SK-N-SH (cell line): ENCODE data around the gene PIAS3. TPM values are rescaled to one million over a fixed set of nuclear protein-coding genes. Genes with fewer than 3 reads are reported as not detected.

Experiments
- CTCF ChIA-PET: fragments of 300-600, 350-600 bp; formaldehyde crosslinking; extraction: SDS; loops from one replicate; lab custom pipeline; 2021; lab: Yijun Ruan, JAX
- POLR2A ChIA-PET: fragments of 350-600 bp; sonication (Branson Sonifier 250); formaldehyde crosslinking; extraction: SDS; loops from one replicate; lab custom pipeline; 2020; ENCODE audit warnings: antibody characterized with exemption, inconsistent platforms; lab: Yijun Ruan, JAX
- DNase-seq: peaks from one replicate; pipeline ENCODE4 v3.0.0; 2012
- H2AFZ ChIP-seq: fragments of 200-600 bp; sonication (generic); 2 replicates; pipeline ENCODE4 v1.8.1; 2016; ENCODE audit warnings: antibody characterized with exemption, mild to moderate bottlenecking, low read depth
- H3F3A ChIP-seq: fragments of 200-600 bp; sonication (generic); replicated peaks from 2 replicates; pipeline ENCODE3; 2016; ENCODE audit warnings: antibody characterized with exemption, mild to moderate bottlenecking; ENCODE audit not compliant: insufficient read depth
- H3K27ac ChIP-seq, 2 experiments: fragments of 200-500 bp in 1 of 2; fragments of 200-600 bp in 1 of 2; sonication (Bioruptor generic) in 1 of 2; sonication (generic), shearing (Covaris generic) in 1 of 2; 2 replicates each; pipeline versions ENCODE4 v1.5.1 to v1.6.1; 2014 to 2016; ENCODE audit warnings: low read depth in 2 of 2, inconsistent platforms in 1 of 2, low read length in 1 of 2, mild to moderate bottlenecking in 1 of 2, mixed read lengths in 1 of 2
- H3K27me3 ChIP-seq: fragments of 200-600 bp; sonication (generic), shearing (Covaris generic); 2 replicates; pipeline ENCODE4 v1.6.1; 2016; ENCODE audit warnings: mixed run types; ENCODE audit not compliant: insufficient read depth
- H3K36me3 ChIP-seq, 2 experiments: fragments of 200-500 bp in 1 of 2; fragments of 200-600 bp in 1 of 2; sonication (Bioruptor generic) in 1 of 2; sonication (generic) in 1 of 2; replicated peaks in 1 of 2; 2 replicates each; pipeline versions ENCODE3 to v1.5.1; 2014 to 2016; ENCODE audit warnings: low read length in 1 of 2, mild to moderate bottlenecking in 1 of 2; ENCODE audit not compliant: insufficient read depth in 2 of 2, control insufficient read depth in 1 of 2
- H3K4me1 ChIP-seq, 2 experiments: fragments of 200-500 bp in 1 of 2; fragments of 200-600 bp in 1 of 2; sonication (Bioruptor generic) in 1 of 2; sonication (generic), shearing (Covaris generic) in 1 of 2; 2 replicates each; pipeline versions ENCODE4 v1.5.1 to v1.6.1; 2014 to 2016; ENCODE audit warnings: low read depth in 1 of 2, low read length in 1 of 2, mixed run types in 1 of 2; ENCODE audit not compliant: insufficient read depth in 2 of 2, control insufficient read depth in 1 of 2
- H3K4me2 ChIP-seq: fragments of 200-600 bp; sonication (generic), shearing (Covaris generic); 2 replicates; pipeline ENCODE4 v1.6.1; 2017; ENCODE audit warnings: mixed run types
- H3K4me3 ChIP-seq, 2 experiments: fragments of 200-500 bp in 1 of 2; fragments of 200-600 bp in 1 of 2; sonication (Bioruptor generic) in 1 of 2; sonication (generic), shearing (Covaris generic) in 1 of 2; 2 replicates each; pipeline versions ENCODE4 v1.5.1 to v1.8.1; 2014 to 2016; ENCODE audit warnings: low read depth in 2 of 2, inconsistent platforms in 1 of 2, low read length in 1 of 2, mild to moderate bottlenecking in 1 of 2, mixed read lengths in 1 of 2, moderate library complexity in 1 of 2
- H3K79me2 ChIP-seq: fragments of 200-600 bp; sonication (generic); 2 replicates; pipeline ENCODE4 v1.8.1; 2017; ENCODE audit warnings: mild to moderate bottlenecking; ENCODE audit not compliant: insufficient read depth
- H3K9ac ChIP-seq: fragments of 200-600 bp; sonication (generic); 2 replicates; pipeline ENCODE4 v1.6.1; 2017; ENCODE audit warnings: mixed run types
- H3K9me2 ChIP-seq: fragments of 200-600 bp; sonication (generic); 2 replicates; pipeline ENCODE4 v1.6.1; 2017; ENCODE audit warnings: mixed run types
- H3K9me3 ChIP-seq: fragments of 200-600 bp; sonication (generic); 2 replicates; pipeline ENCODE4 v1.6.1; 2017; ENCODE audit warnings: mixed run types, mild to moderate bottlenecking, moderate library complexity
- H4K20me1 ChIP-seq: fragments of 200-600 bp; sonication (generic); 2 replicates; pipeline ENCODE4 v1.6.1; 2017; ENCODE audit warnings: mild to moderate bottlenecking, mixed run types; ENCODE audit not compliant: insufficient read depth
- CHD2 ChIP-seq: fragments of 150-350 bp; IDR thresholded peaks from 2 replicates; pipeline ENCODE4 v1.6.1; 2018; ENCODE audit warnings: low read length; ENCODE audit not compliant: partially characterized antibody
- CTCF ChIP-seq: fragments of 200-600 bp; sonication (generic); IDR thresholded peaks from 2 replicates; pipeline ENCODE4 v1.6.1; 2017; ENCODE audit warnings: antibody characterized with exemption, mild to moderate bottlenecking, moderate library complexity
- EP300 ChIP-seq, 2 experiments: IDR thresholded peaks; 2 replicates each; pipeline versions ENCODE4 v1.4.0 to v1.6.1; 2012; ENCODE audit warnings: borderline replicate concordance in 1 of 2, low read depth in 1 of 2, low read length in 1 of 2
- FOSL2 ChIP-seq: IDR thresholded peaks from 2 replicates; pipeline ENCODE4 v1.4.0; 2012; ENCODE audit warnings: low read depth, mild to moderate bottlenecking, moderate library complexity, borderline replicate concordance
- FOXJ3 ChIP-seq: sonication (generic); formaldehyde crosslinking; IDR thresholded peaks from 2 replicates; pipeline ENCODE4 v1.5.1; 2020; ENCODE audit warnings: mild to moderate bottlenecking, missing genetic modification reagents
- GABPA ChIP-seq: IDR thresholded peaks from 2 replicates; pipeline ENCODE4 v1.4.0; 2012; ENCODE audit warnings: low read depth, mild to moderate bottlenecking
- GATA2 ChIP-seq: sonication (generic); formaldehyde crosslinking; IDR thresholded peaks from 2 replicates; pipeline ENCODE4 v1.5.0; 2020; ENCODE audit warnings: mild to moderate bottlenecking, missing genetic modification reagents
- JUND ChIP-seq: IDR thresholded peaks from 2 replicates; pipeline ENCODE4 v1.4.0; 2012
- MAX ChIP-seq: IDR thresholded peaks from 2 replicates; pipeline ENCODE4 v1.4.0; 2012; ENCODE audit warnings: low read depth
- MEF2A ChIP-seq: IDR thresholded peaks from 2 replicates; pipeline ENCODE4 v1.4.0; 2012; ENCODE audit warnings: low read depth, borderline replicate concordance
- MXI1 ChIP-seq: IDR thresholded peaks from 2 replicates; pipeline ENCODE4 v1.6.1; 2012; ENCODE audit warnings: mild to moderate bottlenecking, low read depth, low read length, improper control_type of control experiment
- NRF1 ChIP-seq: IDR thresholded peaks from 2 replicates; pipeline ENCODE4 v1.6.1; 2012; ENCODE audit warnings: low read depth, mild to moderate bottlenecking, low read length
- POLR2AphosphoS5 ChIP-seq: IDR thresholded peaks from 2 replicates; pipeline ENCODE4 v1.6.1; 2012; ENCODE audit warnings: low read depth, low read length
- RCOR1 ChIP-seq: fragments of 150-350 bp; IDR thresholded peaks from 2 replicates; pipeline ENCODE4 v1.6.1; 2017; ENCODE audit warnings: antibody characterized with exemption, low read length
- RXRA ChIP-seq: IDR thresholded peaks from 2 replicates; pipeline ENCODE4 v1.4.0; 2012; ENCODE audit warnings: low read depth, mild to moderate bottlenecking, borderline replicate concordance
- SIN3A ChIP-seq: IDR thresholded peaks from 2 replicates; pipeline ENCODE4 v1.6.1; 2012; ENCODE audit warnings: low read depth, mild to moderate bottlenecking, low read length, moderate library complexity, borderline replicate concordance
- TCF12 ChIP-seq: IDR thresholded peaks from 2 replicates; pipeline ENCODE4 v1.4.0; 2012
- TEAD4 ChIP-seq: IDR thresholded peaks from 2 replicates; pipeline ENCODE4 v1.4.0; 2012; ENCODE audit warnings: mild to moderate bottlenecking, borderline replicate concordance; ENCODE audit not compliant: insufficient read depth
- YY1 ChIP-seq: IDR thresholded peaks from 2 replicates; pipeline ENCODE4 v1.4.0; 2012; ENCODE audit warnings: low read depth, mild to moderate bottlenecking
- WGBS: methylation state at CpG from one replicate; pipeline ENCODE4 v1.1.6; 2017; ENCODE audit warnings: low lambda C conversion rate; 5-methylcytosine and 5-hydroxymethylcytosine counted together
- polyA plus RNA-seq, 3 experiments: library from polyadenylated mRNA; depleted of rRNA; stranded (reverse); fragments of >200 nt; gene quantifications; 2 replicates each; pipeline ENCODE4 v1.2.3, GENCODE V29; 2012
- TF ChIP-seq, protein P1 (sequence below): fragments of 150-350 bp; IDR thresholded peaks from 2 replicates; pipeline ENCODE4 v1.6.1; 2016; ENCODE audit warnings: mild to moderate bottlenecking, low read depth, low read length
- TF ChIP-seq, protein P2 (sequence below): IDR thresholded peaks from 2 replicates; pipeline ENCODE4; 2012

PIAS3 gene
- polyA plus RNA-seq, 1 of the 3 experiments (the other 2 are of a cell fraction) = 35.5 TPM

GRCh38 chr1:145806408-145806807, 52.5 kb downstream of the PIAS3 start:
- CTCF ChIA-PET = interaction anchor here (1.1 kb wide), 1 partner anchor 37 kb away, joined by 3 read pairs; no protein-coding TSS in a partner anchor

DNA sequence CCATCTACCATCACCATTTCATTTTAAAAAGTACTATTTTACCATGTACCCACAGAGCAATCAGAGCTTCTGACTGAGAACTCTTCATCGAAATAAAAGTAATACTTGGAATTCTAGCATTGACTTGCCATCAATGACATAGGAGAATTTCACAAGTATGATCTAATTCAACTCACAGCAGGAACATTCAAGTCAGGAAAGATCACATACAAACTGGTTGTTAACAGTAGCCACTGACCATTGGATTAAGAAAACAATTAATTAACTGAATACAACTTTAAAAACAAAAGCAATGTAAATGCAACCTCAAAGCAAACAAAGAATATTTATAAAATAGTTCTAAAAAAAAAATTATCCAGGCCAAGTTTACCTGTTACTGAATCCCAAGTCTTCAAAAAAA, 53.8 kb downstream of the PIAS3 start:
- H3K9me2 ChIP-seq = no peaks in the 10 kb centered on the region
- no peak overlapping the region for H3K9ac ChIP-seq
- H3K4me1 ChIP-seq = peaks cover 0 to 14% of the 10 kb centered on the region in 2 experiments; a peak in 2 of 4 replicates
- H3K4me2 ChIP-seq = no peak overlapping the region
- peaks cover 3% of the 10 kb centered on the region for H3F3A ChIP-seq
- H3K27me3 ChIP-seq = no peaks in the 10 kb centered on the region
- no peak overlapping the region for H2AFZ ChIP-seq
- H3K9me3 ChIP-seq = no peaks in the 10 kb centered on the region
- POLR2A ChIA-PET = no interaction called here
- H3K79me2 ChIP-seq = peaks cover 89% of the 10 kb centered on the region
- DNase-seq = no peak
- peaks cover 52% of the 10 kb centered on the region for H4K20me1 ChIP-seq
- H3K36me3 ChIP-seq = no peaks in the 10 kb centered on the region
- H3K27ac ChIP-seq = no peak overlapping the region
- no peak overlapping the region for H3K4me3 ChIP-seq
- WGBS = 84% methylated on average over 1 of the region's 1 CpG
- CTCF ChIA-PET = interaction anchor here (0.9 to 1.9 kb wide), 2 partner anchors 10 to 22 kb away, joined by 4 read pairs; no protein-coding TSS in a partner anchor
- TF ChIP-seq GABPA (no peak), TCF12 (no peak), JUND (no peak), YY1 (no peak), FOSL2 (no peak), MXI1 (no peak), EP300 (IDR thresholded peaks at IDR 0.05; ENCODE audit: borderline replicate concordance in 1 of 2, low read depth in 1 of 2, low read length in 1 of 2) (no peak), CTCF (no peak), NRF1 (no peak)
- TF ChIP-seq, protein P1, sequence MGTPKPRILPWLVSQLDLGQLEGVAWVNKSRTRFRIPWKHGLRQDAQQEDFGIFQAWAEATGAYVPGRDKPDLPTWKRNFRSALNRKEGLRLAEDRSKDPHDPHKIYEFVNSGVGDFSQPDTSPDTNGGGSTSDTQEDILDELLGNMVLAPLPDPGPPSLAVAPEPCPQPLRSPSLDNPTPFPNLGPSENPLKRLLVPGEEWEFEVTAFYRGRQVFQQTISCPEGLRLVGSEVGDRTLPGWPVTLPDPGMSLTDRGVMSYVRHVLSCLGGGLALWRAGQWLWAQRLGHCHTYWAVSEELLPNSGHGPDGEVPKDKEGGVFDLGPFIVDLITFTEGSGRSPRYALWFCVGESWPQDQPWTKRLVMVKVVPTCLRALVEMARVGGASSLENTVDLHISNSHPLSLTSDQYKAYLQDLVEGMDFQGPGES = no peak
- TF ChIP-seq, protein P2, sequence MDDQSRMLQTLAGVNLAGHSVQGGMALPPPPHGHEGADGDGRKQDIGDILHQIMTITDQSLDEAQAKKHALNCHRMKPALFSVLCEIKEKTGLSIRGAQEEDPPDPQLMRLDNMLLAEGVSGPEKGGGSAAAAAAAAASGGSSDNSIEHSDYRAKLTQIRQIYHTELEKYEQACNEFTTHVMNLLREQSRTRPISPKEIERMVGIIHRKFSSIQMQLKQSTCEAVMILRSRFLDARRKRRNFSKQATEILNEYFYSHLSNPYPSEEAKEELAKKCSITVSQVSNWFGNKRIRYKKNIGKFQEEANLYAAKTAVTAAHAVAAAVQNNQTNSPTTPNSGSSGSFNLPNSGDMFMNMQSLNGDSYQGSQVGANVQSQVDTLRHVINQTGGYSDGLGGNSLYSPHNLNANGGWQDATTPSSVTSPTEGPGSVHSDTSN = no peak

More at GRCh38 chr1:145806408-145806807, 52.5 kb downstream of the PIAS3 start:
- TF ChIP-seq TEAD4 (no peak), GATA2 (CRISPR knock-in tag) (no peak), GABPA (no peak), SIN3A (no peak), FOSL2 (no peak), FOXJ3 (CRISPR knock-in tag) (no peak), YY1 (no peak), MAX (no peak), RCOR1 (no peak), RXRA (no peak), MEF2A (no peak), POLR2AphosphoS5 (no peak), NRF1 (no peak), TCF12 (no peak), CHD2 (no peak)
- TF ChIP-seq, protein P2 = no peak
- TF ChIP-seq, protein P1 = no peak
- Histone ChIP-seq H3K9me3 (no peaks in the 10 kb centered on the region), H3K27me3 (no peaks in the 10 kb centered on the region), H3K4me1 (peaks cover 0 to 14% of the 10 kb centered on the region in 2 experiments; a peak in 2 of 4 replicates), H3F3A (peaks cover 3% of the 10 kb centered on the region), H3K36me3 (no peaks in the 10 kb centered on the region), H3K9me2 (no peaks in the 10 kb centered on the region), H4K20me1 (peaks cover 52% of the 10 kb centered on the region), H3K9ac (no peak overlapping the region), H2AFZ (no peak overlapping the region), H3K79me2 (peaks cover 75% of the 10 kb centered on the region), H3K27ac (no peak overlapping the region), H3K4me2 (no peak overlapping the region), H3K4me3 (no peak overlapping the region)
- POLR2A ChIA-PET = no interaction called here
- 98% methylated on average over 4 of the region's 4 CpGs for WGBS
- no peak for DNase-seq
